HG02588 (cell line): ENCODE data around the gene SPAG5.
A peak's percentile ranks its signal among the peaks of the same experiment; 100 is the strongest.
"Not testable (repeated sequence)": the region's sequence is repeated elsewhere in the genome, so short reads cannot be mapped to it uniquely, and the experiment has no call there.

Experiments used
- ATAC-seq: cut with Tn5 transposase; IDR thresholded peaks from one replicate; pipeline ENCODE4 v1.9.1; 2021; ENCODE audit warnings: mild to moderate bottlenecking, moderate library complexity; ENCODE audit not compliant: unreplicated experiment

SPAG5 gene

DNA sequence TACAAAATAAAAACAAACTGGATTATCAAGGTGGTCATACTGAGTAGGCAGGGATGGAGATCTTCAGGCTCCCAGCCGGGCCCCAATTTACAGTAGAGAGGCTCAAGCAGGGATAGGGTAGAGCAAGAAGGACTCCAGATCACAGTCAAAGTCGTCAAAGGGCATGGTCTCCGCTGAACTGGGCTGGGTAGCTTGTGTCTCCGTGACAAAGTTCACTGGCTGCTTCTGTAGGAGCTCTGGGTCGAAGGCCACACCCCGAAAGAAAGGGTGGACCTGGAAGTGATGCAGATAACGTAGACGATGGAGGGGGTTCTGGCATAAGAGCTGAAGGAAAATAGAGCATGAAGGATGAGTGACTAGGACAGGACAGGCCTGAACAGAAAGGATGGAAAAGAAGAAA is 11.6 kb upstream of the SPAG5 start:
- ATAC-seq, result no peak

DNA sequence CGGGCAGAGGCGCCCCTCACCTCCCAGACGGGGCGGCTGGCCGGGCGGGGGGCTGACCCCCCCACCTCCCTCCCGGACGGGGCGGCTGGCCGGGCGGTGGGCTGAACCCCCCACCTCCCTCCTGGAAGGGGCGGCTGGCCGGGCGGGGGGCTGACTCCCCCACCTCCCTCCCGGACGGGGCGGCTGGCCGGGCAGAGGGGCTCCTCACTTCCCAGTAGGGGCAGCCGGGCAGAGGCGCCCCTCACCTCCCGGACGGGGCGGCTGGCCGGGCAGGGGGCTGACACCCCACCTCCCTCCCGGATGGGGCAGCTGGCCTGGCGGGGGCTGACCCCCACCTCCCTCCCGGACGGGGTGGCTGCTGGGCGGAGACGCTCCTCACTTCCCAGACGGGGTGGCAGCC is 5.2 kb upstream of the SPAG5 start:
- ATAC-seq, result not testable (repeated sequence)

DNA sequence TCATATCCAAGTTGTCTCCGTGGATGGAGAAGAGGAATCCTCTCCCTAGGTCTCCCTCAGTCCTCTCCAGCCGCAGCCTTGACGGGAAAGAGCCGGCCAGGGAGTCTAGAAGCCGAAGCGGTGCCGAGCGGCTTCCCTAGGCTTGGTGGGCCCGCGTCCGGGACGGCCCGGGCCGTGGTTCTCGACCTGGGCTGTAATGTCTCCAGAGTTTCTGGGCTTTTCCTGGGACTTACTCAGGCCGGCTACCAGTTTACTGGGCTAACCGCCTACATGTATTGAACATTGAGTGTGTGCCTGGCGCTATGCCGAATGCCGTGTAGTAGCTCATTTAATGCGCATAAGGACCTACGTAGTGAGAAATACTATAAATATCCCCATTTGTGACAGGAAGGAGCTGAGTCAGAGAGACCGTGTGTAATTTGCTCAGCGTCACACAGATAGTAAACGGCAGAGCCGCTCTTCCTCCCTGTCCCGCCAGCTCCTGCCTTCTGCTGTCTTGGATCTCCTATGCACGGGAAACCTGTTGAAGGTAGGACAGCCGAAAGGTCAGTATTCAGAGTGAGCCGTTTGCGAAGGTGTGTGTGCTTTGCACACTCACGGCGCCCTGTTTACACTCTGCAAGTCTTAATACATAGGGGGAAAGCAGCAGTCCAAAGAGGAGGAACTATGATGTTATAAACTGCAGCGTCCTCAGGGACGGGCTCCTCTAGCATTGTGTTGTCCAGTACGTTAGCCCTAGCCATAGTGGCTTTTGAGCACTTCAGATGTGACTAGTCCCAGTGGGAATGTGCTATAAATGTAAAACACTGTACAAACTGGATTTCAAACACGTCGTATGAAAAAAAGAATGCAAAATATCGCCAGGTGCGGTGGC is 723 bp upstream of the SPAG5 start:
- peak; percentile 49 for ATAC-seq

DNA sequence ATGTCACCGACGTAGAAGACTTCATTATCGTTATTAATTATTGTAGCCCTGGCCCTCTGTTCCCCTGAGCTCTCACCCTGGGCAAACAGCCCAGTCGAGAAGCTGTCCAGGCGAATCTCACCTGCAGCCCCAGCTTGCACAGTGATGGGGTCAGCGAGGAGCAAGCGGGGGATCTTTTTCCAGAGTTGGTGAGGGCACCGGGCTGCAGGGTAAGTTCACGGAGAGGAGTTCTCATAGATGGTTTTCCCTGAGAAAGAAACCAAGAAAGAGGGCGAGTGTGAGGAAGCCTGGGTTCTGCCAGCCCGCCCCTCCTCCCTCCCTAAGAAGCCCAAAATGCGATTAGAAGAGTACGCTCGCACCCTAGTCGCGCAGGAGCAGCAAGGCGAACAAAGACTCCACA is 436 bp downstream of the SPAG5 start:
- no peak for ATAC-seq

DNA sequence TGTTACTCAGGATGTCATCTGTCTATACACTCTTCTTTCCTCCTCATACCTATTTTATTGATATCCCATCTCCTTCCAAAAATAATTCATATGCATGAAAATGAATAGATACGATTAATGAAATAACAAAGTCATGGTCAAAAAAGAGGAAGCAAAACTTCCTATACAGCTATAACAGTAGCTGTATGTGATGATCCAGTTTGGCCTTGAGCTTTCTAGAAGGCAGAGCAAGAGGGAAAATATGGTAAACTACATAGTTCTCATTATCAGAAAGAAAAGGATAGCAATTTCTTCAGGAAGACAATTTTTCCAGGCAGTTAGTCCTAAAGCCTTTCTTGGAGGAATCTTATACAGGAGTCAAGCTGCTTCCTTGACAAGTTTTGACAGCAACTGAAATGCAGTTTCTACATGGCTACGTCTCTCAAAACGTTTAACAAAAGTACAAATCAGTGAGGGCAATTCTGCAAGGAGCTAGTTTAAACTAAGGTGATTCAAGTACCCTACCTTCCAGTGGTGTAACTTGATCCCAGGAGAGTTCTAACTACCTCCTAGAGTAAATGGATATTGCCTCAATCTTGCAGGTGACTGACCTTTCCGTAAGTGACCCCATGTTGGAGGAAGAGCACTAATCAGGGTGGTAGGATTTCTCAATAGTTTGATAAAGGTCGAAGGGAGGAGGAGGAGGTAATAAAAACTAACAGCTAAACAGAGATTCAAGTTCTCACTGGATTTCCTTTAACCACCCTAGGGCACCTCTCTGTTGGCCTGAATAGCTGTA is 1.0 kb downstream of the SPAG5 start:
- ATAC-seq, result no peak

DNA sequence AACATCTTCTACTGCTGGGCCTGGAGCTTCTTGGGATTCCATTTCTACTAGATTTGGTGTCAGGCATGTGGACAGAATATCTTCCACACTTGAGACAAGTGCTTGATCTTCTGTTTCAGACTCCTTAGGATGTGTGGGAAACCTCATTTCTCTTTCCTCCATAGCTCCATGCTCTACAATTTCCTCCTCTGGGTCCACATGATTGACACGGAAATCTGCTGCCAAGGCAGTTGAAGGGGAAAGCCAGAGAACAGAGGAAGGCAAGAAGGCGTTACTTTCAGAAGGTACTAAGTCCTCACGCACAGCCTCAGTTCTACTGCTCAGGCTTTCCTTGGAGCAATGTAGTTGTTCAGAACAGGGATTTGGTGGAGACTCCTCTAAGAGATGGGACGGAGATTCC is 6.6 kb downstream of the SPAG5 start:
- ATAC-seq, result no peak

DNA sequence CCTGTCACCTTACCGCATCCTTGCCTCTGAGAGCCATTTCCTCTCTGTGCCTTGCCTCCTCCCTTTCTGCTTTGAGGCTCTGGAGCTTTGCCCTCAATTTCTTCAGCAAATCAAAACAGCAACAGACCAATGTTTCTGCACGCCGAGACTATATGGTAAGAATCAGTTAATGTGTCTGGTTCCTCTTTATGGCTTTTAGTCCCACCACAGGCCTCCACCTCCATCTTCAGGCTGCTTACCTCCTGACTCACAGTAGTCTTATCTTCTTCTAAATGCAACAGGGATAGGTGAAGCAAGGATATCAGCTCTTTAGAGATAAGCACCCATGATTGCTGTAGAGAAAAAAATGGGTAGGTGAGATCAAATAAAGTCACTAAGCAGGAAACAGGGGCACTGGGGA is 13.0 kb downstream of the SPAG5 start:
- ATAC-seq, result no peak

DNA sequence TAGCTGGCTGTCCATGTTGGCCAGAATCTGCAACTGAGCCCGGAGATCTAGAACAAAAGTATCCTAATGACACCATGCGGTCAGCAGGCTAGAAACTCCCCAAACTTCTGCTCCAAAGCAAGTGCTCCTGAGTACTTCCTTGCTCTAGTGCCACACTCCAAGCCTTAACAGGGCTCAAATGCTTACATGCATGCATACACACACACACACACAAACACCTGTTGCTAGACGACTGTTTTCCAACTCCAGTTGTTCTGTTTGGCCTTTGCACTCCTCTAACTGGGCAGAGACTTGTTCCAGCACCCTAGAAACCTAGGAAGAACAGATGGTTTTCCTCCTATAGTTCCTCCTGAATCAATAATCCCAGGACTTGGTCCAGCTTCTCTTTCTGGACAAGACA is 14.4 kb downstream of the SPAG5 start:
- no peak for ATAC-seq

DNA sequence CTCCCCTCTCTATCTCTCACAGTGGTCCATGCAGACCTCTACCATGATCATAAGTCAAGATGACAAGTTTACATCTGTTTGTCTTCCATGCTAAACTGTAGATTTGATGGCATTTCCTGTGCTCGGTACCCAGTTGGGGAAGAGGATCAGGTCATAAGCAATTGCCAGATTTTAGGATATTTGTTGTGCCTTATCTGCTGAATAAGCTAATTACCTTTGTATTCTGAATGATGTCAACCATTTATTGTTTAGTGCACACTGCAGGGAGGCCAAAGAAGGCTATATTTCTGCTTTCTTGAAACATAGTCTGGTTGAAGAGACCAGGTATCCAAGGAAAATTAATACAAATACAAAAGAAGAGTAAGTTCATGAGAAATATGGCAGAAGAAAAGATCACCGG is 16.3 kb downstream of the SPAG5 start:
- no peak for ATAC-seq

DNA sequence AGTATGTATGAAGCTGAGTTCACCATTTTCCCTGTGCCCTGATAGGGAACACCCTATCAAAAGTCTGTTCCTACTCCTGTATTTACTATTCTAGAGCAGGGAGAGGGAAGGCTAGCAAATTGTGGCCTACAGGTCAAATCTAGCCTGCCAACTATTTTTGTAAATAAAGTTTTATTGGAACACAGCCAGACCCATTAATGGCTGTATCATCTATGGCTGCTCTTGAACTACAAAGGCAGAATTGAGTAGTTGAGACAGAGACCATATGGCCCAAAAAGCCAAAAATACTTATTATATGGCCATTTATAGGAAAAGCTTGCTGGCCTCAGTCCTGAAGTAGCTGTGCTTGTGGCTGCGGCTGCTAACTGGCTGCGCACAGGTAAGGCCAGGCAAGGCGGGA is 17.9 kb downstream of the SPAG5 start:
- no peak for ATAC-seq

DNA sequence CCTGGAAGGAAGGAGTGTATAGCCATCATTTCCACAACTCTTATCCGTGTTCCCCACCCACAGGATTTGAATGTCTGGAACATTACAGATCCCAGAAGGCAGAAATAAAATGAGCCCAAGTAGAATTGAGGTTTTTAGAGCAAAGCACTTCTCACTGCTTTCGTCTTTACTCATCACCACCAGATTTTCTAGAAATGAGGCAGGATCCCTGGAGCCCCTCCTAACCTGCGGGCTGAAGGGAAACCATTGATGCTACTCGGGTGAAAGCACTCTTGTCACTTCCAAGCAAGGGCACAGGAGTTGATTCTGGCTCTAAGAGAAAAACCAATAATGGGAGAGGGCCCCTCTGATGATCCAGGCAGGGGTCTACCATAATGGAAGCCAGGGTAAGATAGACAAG is 19.3 kb downstream of the SPAG5 start:
- no peak for ATAC-seq

DNA sequence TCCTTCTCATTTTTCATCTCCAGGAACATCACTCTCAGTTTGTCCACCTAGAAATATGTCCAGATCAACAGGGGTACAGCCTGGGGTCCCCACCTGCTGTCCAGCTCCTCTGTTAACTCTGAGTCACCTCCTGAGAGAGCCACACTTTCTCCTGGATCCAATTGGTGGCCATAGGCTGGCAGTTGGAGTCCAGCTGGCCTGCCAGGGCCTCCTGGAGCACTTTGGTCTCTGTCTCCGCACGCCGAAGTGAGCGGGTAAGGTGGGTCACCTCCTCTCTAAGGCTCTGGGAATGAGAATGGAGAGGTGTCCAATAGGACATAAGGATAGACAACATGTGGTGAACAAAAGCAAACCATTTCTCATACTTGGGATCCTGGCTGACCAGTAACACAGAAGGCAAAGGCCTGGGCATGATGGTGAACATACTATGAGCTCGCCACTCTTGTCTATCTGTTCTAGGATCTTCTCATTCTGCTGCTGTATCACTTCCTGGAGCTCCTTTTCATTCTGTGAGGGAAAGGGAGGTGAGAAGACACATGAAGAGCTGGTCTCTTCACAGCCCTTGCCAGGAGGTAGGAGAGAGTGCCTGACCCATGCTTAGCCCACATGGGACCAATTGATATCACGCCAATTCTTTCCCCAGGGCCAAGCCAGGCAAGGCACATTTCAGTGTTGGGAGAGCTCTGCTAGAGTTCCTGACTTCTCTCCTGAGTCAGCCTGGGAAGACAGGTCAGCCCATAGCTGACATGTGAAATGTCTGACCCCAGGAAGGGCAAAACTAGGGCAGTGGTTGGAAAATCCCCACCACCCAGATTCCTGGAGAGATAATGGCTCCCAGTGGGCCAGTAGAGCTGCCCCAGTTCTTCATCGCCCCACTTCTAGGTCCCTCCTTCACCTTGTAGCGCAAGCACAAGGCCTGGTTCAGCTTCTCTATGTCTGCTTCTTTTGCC is 20.3 kb downstream of the SPAG5 start:
- ATAC-seq, result no peak

DNA sequence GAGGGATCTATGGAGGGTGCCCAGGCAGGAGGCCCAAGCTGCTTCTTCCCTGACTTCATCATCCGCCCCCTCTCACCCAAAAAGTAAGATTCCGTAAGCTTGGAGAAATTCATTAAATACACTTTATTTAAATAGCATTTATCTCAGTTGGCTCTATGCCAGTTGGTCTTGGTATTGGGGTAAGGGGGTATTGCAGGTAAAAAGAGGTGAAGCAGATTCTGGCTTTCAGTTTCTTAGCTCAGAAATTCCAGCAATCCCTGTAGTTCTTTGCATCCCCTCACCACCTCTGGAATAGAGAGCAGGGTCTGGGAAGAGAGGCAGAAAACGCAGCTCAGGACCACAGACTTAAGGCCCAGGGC is 21.4 kb downstream of the SPAG5 start:
- ATAC-seq, result no peak

DNA sequence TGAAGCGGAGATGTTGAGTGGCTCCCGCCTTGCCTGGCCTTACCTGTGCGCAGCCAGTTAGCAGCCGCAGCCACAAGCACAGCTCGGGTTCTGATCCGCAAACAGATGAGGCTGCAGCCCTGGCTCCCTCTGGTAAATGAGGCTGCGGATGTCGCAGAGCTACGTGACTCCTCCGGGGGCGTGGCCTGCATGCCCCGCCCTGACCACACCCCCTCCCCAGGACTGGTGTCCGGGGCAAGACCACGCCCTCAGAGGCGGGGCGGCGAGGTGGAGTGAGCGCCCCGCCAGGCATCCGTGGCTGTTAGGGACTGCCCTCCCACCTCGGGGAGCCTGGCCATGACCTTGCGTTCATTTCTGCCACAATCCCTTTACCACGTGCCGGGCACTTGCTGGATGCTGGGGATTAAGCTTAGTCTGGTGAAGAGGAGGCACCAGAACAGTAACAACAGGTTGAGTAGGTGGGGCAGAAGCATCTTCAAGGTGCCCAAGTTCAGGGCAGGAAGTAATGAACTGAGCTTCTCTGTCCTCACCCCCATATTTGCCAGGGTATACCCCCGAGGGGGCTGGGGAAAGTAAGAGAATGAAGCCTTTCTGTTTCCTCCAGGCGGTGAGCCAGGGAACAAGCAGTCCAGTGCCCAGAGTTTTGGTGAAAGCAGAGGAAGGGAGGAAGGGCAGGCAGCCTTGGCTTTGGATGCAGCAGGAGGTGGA is 21.9 kb downstream of the SPAG5 start, which contains the start of gene ALDOC:
Gene ALDOC, minus strand, starts transcription at position 138 of the 708 bp plus-strand sequence. CDS start 1,363 bp downstream, outside the sequence.
- ATAC-seq, result peak; percentile 72

DNA sequence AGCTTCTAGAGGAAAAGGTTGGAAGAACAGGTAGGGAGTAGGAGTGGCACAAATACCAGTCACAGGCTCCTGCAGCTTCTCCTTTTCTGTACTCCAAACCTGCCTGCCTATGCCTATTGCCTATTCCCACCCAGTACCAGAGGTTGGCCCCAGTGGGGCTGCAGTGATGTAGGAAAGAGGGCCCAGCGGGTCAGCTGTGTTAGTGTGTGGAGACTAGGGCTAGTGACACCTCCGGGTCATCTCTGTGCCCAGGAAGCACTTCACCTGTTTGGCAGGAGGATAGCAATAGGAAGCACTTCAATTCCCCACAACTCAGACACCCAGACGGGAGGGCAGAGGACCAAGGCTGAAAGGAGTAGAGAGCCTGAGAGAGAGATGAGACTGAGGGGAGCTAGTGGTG is 22.8 kb downstream of the SPAG5 start:
- not testable (repeated sequence) for ATAC-seq

DNA sequence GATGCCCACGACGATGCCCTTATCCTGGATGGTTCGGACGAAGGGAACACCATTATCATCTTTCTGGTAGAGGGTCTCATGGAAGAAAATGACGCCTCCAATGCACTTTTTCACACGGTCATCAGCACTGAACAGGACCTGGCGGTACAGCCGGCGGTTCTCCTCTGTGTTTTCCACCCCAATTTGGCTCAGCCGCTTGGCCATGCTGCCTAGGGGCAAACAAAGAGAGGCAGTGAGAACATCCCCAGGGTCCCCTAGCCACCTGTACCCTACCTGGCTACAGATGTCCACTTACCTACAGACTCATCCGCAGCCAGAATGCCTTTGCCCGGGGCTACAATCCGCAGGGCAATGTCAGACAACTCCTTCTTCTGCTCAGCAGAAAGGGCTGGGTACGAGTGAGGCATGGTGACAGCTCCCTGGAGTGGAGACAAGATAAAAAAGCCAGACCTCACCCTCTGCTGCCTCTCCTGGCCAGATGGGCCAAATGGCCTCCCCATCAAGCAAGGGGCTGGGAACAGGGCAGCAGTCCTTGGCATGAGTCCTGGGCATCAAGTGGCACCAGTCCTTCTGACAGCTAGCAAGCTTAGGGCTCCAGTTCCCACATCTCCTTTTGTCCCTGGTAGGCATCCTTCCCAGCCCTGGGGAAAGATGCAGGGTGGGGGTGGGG is 23.6 kb downstream of the SPAG5 start:
- no peak for ATAC-seq

DNA sequence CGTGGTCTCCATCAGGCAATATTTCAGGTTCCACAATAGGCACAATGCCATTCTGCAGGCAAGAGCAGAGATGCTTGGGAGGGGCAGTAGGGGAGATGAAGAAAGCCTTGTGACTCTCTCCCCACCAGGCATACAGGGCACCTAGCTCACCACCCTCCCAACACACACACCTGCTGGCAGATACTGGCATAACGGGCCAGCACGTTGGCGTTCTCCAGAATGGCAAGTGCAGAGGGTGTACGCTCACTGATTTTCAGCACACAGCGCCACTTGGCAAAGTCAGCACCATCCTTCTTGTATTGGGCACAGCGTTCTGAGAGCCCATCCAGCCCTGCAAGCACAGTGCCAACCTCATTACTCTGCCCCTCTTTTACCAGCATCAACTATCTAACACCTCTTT is 24.3 kb downstream of the SPAG5 start:
- no peak for ATAC-seq

DNA sequence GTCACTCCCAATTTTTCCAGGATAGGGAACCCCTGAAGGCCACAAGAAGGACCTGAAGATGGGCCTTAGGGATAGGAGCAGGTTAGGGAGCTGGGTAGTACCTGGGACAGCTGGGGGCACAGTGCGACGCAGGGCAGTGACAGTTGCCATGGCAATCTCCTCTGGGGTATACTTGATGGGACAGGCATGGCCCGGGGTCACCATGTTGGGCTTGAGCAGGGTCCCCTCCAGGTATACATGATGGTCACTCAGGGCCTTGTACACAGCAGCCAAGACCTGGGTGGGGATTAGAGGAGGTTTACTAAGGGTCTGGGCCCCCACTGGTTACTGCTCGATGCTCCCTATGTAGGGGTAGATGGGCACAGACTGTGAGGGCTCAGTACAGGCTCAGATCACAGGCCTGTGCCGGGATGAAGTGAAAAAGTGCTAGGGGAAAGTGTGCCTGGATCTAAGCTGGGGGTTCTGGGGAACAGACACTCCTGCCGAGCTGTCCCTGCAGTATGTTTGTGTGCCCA is 24.8 kb downstream of the SPAG5 start:
- no peak for ATAC-seq

DNA sequence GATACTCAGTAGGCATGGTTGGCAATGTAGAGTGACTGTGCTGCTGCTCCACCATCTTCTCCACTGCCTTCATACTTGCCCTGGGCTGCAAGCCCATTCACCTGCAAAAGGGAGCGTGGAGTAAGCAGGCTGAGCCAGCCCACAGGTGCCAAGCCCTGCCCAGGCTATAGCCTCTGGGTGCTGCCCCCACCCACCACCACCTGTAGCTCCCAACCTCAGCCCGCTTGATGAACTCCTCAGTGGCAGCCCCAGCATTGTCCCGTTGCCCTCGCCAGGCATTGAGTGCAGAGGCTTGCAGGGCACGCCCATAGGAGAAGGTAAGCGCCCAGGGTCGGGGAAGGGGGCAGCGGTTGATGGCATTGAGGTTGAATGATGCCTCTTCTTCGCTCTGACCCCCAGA is 25.3 kb downstream of the SPAG5 start:
- ATAC-seq, result no peak

DNA sequence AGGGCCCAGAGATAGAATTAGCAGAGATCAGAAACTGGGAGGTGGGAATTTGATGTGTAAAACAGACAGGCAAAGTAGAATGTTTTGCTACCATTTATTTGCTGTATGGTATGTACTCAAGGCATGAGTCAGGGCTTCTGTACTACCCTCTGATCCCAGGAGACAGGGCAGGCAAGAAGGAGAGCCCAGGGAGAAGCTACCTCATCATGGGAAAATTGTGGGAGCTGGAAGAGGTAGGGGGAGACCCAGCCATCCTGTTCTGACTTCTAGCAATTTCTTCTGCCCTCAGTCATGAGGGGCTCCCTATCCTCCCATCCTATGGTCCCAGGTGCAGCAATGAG is 25.8 kb downstream of the SPAG5 start:
- no peak for ATAC-seq
